ENCODE data around the gene HVCN1. TPM values are rescaled to one million over a fixed set of nuclear protein-coding genes. Genes with fewer than 3 reads are reported as not detected.
"Not testable (repeated sequence)": the region's sequence is repeated elsewhere in the genome, so short reads cannot be mapped to it uniquely, and the experiment has no call there.

Gene HVCN1
- total and polyA plus RNA-seq, 2 of the 13 experiments (the other 11 are each of a cell fraction or from before 2014, with no cell fraction given) = 0.49 to 1.3 TPM

GRCh38 chr12:110602085-110602814 lies 86.7 kb downstream of the HVCN1 start (continued):
- TF ChIP-seq RXRB (CRISPR knock-in tag; IDR thresholded peaks at IDR 0.05; ENCODE audit: borderline replicate concordance) = peak; percentile 61
- TF ChIP-seq ATF2 (CRISPR knock-in tag; IDR thresholded peaks at IDR 0.05) = peak; percentile 27; the same call in 1 of the 2 replicates
- peak; percentile 89 for TF ChIP-seq SMC3 (IDR thresholded peaks at IDR 0.05; ENCODE audit: low read length)
- peak; percentile 21; the same call in 1 of the 2 replicates for TF ChIP-seq SAP130 (CRISPR knock-in tag; IDR thresholded peaks at IDR 0.05; ENCODE audit: low read depth)
- TF ChIP-seq FOXA1, SOX13 (IDR thresholded peaks at IDR 0.05): not testable (repeated sequence)
- peak; percentile 30; the same call in 1 of the 2 replicates for TF ChIP-seq FOXA1 (CRISPR knock-in tag; IDR thresholded peaks at IDR 0.05)
- 0 out of 2 replicates have a peak, but pooled peaks have one; percentile 20 for TF ChIP-seq FOXA3 (CRISPR knock-in tag; IDR thresholded peaks at IDR 0.05)
- 0 out of 2 replicates have a peak, but pooled peaks have one; percentile 29 for TF ChIP-seq ERF (CRISPR knock-in tag; IDR thresholded peaks at IDR 0.05)
- 0 out of 2 replicates have a peak, but pooled peaks have one; percentile 9 for TF ChIP-seq FOXO1 (CRISPR knock-in tag; IDR thresholded peaks at IDR 0.05)
- 0 out of 2 replicates have a peak, but pooled peaks have one; percentile 17 for TF ChIP-seq ZMYM4 (CRISPR knock-in tag; IDR thresholded peaks at IDR 0.05)
- 0 out of 2 replicates have a peak, but pooled peaks have one; percentile 17 for TF ChIP-seq MIER2 (CRISPR knock-in tag; IDR thresholded peaks at IDR 0.05)
- TF ChIP-seq ONECUT2 (CRISPR knock-in tag; IDR thresholded peaks at IDR 0.05) = peak; percentile 53; the same call in 1 of the 2 replicates
- TF ChIP-seq, protein P1, sequence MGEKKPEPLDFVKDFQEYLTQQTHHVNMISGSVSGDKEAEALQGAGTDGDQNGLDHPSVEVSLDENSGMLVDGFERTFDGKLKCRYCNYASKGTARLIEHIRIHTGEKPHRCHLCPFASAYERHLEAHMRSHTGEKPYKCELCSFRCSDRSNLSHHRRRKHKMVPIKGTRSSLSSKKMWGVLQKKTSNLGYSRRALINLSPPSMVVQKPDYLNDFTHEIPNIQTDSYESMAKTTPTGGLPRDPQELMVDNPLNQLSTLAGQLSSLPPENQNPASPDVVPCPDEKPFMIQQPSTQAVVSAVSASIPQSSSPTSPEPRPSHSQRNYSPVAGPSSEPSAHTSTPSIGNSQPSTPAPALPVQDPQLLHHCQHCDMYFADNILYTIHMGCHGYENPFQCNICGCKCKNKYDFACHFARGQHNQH (CRISPR knock-in tag; IDR thresholded peaks at IDR 0.05) = 0 out of 2 replicates have a peak, but pooled peaks have one; percentile 24
- peak; percentile 82 for TF ChIP-seq ZMYM3 (CRISPR knock-in tag; IDR thresholded peaks at IDR 0.05)
- TF ChIP-seq HOXA3 (CRISPR knock-in tag; IDR thresholded peaks at IDR 0.05) = 0 out of 2 replicates have a peak, but pooled peaks have one; percentile 20
- peak; percentile 43; the same call in 1 of the 2 replicates for TF ChIP-seq THAP11 (CRISPR knock-in tag; IDR thresholded peaks at IDR 0.05)
- peak; percentile 37; the same call in 1 of the 2 replicates for TF ChIP-seq POGZ (CRISPR knock-in tag; IDR thresholded peaks at IDR 0.05)
- peak; percentile 99 for TF ChIP-seq ZKSCAN1 (IDR thresholded peaks at IDR 0.05; ENCODE audit: low read length)
- 0 out of 4 replicates have a peak, but pooled peaks of 1 of the 2 experiments have one; percentile 7 for TF ChIP-seq SOX13 (CRISPR knock-in tag; conservative IDR thresholded peaks at IDR 0.05 in 1 of 2, IDR thresholded peaks at IDR 0.05 in 1 of 2)
- TF ChIP-seq MIXL1 (CRISPR knock-in tag; IDR thresholded peaks at IDR 0.05) = peak; percentile 26; the same call in 1 of the 2 replicates
